Endothelial cell of umbilical vein (primary cell): Measurements from ENCODE around the gene ADIG. TPM values are rescaled to one million over a fixed set of nuclear protein-coding genes. Genes with fewer than 3 reads are reported as not detected.

ENCODE experiments used
- Bru-seq: library from RNA; stranded (reverse); fragments of 400-500 nt; gene quantifications from one replicate; lab custom pipeline; 2021; lab: Mats Ljungman, UMichigan
- BruChase-seq, 2 experiments: library from RNA; stranded (reverse); fragments of 400-500 nt; gene quantifications; one replicate each; lab custom pipeline; 2021; lab: Mats Ljungman, UMichigan
- BruUV-seq: library from RNA; stranded (reverse); fragments of 400-500 nt; replicated peaks from 2 replicates; lab custom pipeline; 2021; lab: Mats Ljungman, UMichigan
- CTCF ChIA-PET: fragments of 300-600, 350-600 bp; sonication (Branson Sonifier 250); formaldehyde crosslinking; loops from one replicate; lab custom pipeline; 2021; ENCODE audit warnings: antibody characterized with exemption, inconsistent platforms; lab: Charles Lee
- POLR2A ChIA-PET: fragments of 300-600, 350-600 bp; sonication (Branson Sonifier 250); formaldehyde crosslinking; loops from one replicate; lab custom pipeline; 2021; ENCODE audit warnings: antibody characterized with exemption, inconsistent platforms; lab: Charles Lee
- DNase-seq: peaks from one replicate; pipeline ENCODE4 v3.0.0-alpha.2; 2011; ENCODE audit warnings: low read depth, low spot score
- FAIRE-seq: peaks from 2 replicates; lab custom pipeline; 2011; peaks lifted over from hg19 to GRCh38; lab: Jason Lieb, UNC
- H2AFZ ChIP-seq: 2 replicates; pipeline ENCODE4 v1.6.0; 2012; ENCODE audit warnings: low read depth, low read length, control low read depth, inconsistent platforms
- H3K27ac ChIP-seq: 2 replicates; pipeline ENCODE4 v1.5.1; 2011; ENCODE audit warnings: low read depth, mild to moderate bottlenecking, control low read depth, low read length, moderate library complexity; ENCODE audit not compliant: insufficient read depth
- H3K27me3 ChIP-seq, 2 experiments: 2 replicates each; pipeline versions ENCODE4 v1.6.0 to v1.6.1; 2011; ENCODE audit warnings: low read length in 2 of 2, mixed read lengths in 1 of 2; ENCODE audit not compliant: control insufficient read depth in 2 of 2, insufficient read depth in 2 of 2
- H3K36me3 ChIP-seq, 2 experiments: 2 replicates in 1 of 2; 3 replicates in 1 of 2; pipeline ENCODE4 v1.5.1; 2011; ENCODE audit warnings: low read length in 2 of 2, mild to moderate bottlenecking in 1 of 2, moderate library complexity in 1 of 2; ENCODE audit not compliant: control insufficient read depth in 2 of 2, insufficient read depth in 2 of 2; ENCODE audit errors: extremely low read depth in 1 of 2
- H3K4me1 ChIP-seq: 3 replicates; pipeline ENCODE4 v1.5.1; 2011; ENCODE audit warnings: mild to moderate bottlenecking, low read length; ENCODE audit not compliant: control insufficient read depth, insufficient read depth; ENCODE audit errors: extremely low read depth
- H3K4me2 ChIP-seq: 2 replicates; pipeline ENCODE4 v1.6.1; 2011; ENCODE audit warnings: low read length, control low read depth, mixed read lengths; ENCODE audit not compliant: insufficient read depth
- H3K4me3 ChIP-seq, 3 experiments: fragments of 200-600 bp in 1 of 3; sonication (generic), shearing (Covaris generic) in 1 of 3; replicated peaks in 1 of 3; 2 replicates each; pipeline ENCODE4 v1.5.1; 2011 to 2016; ENCODE audit warnings: control low read depth in 3 of 3, low read length in 3 of 3, mild to moderate bottlenecking in 2 of 3, inconsistent platforms in 1 of 3, low read depth in 1 of 3, moderate library complexity in 1 of 3; ENCODE audit not compliant: insufficient read depth in 1 of 3
- H3K79me2 ChIP-seq: 2 replicates; pipeline ENCODE4 v1.6.0; 2012; ENCODE audit warnings: low read length, inconsistent platforms; ENCODE audit not compliant: control insufficient read depth, insufficient read depth
- H3K9ac ChIP-seq: replicated peaks from 2 replicates; pipeline ENCODE3; 2011; ENCODE audit warnings: low read length, control low read depth; ENCODE audit not compliant: insufficient read depth; ENCODE audit errors: extremely low read depth
- H3K9me1 ChIP-seq: replicated peaks from 3 replicates; pipeline ENCODE4 v1.6.0; 2011; ENCODE audit warnings: mild to moderate bottlenecking, low read length; ENCODE audit not compliant: control insufficient read depth, insufficient read depth; ENCODE audit errors: extremely low read depth
- H3K9me3 ChIP-seq: replicated peaks from 2 replicates; pipeline ENCODE4 v1.5.1; 2012; ENCODE audit warnings: low read length, inconsistent platforms; ENCODE audit not compliant: control insufficient read depth, insufficient read depth
- H4K20me1 ChIP-seq: replicated peaks from 2 replicates; pipeline ENCODE3; 2011; ENCODE audit warnings: mild to moderate bottlenecking, low read length; ENCODE audit not compliant: control insufficient read depth, insufficient read depth; ENCODE audit errors: extremely low read depth
- EZH2 ChIP-seq: IDR thresholded peaks from 2 replicates; pipeline ENCODE4 v1.6.1; 2012; ENCODE audit warnings: borderline replicate concordance, low read depth, mild to moderate bottlenecking, moderate library complexity, low read length, inconsistent platforms; ENCODE audit not compliant: severe bottlenecking
- FOS ChIP-seq: IDR thresholded peaks from 2 replicates; pipeline ENCODE4 v1.6.1; 2011; ENCODE audit warnings: mild to moderate bottlenecking, low read length, moderate library complexity, borderline replicate concordance; ENCODE audit not compliant: insufficient read depth
- GATA2 ChIP-seq: IDR thresholded peaks from 2 replicates; pipeline ENCODE4 v1.7.0; 2011; ENCODE audit warnings: low read depth, mild to moderate bottlenecking, moderate library complexity, mixed read lengths, low read length; ENCODE audit not compliant: insufficient read length, insufficient read depth
- JUN ChIP-seq: IDR thresholded peaks from 2 replicates; pipeline ENCODE4 v1.6.1; 2011; ENCODE audit warnings: borderline replicate concordance, low read depth; ENCODE audit not compliant: insufficient read length, insufficient read depth
- MYC ChIP-seq: IDR thresholded peaks from one replicate; pipeline ENCODE4 v1.6.1; 2011; ENCODE audit warnings: mild to moderate bottlenecking, low read depth, low read length
- POLR2A ChIP-seq: IDR thresholded peaks from 2 replicates; pipeline ENCODE4 v1.6.1; 2012; ENCODE audit warnings: low read depth, mild to moderate bottlenecking, control low read depth, low read length
- POLR2AphosphoS5 ChIP-seq: IDR thresholded peaks from 2 replicates; pipeline ENCODE4 v1.6.1; 2012; ENCODE audit warnings: low read depth, mild to moderate bottlenecking, control low read depth, low read length, moderate library complexity; ENCODE audit not compliant: insufficient read depth
- dilution Hi-C: fragments of 300-500 bp; cut with MboI; formaldehyde crosslinking; loops from one replicate; pipeline ENCODE4 v1.15.0; 2019; ENCODE audit warnings: low sequenced_read_pairs; ENCODE audit not compliant: extremely low pct_ligation_motif_present
- intact Hi-C: fragments of 100-400 bp; cut with micrococcal nuclease; formaldehyde crosslinking; loops from one replicate; pipeline ENCODE4 v1.10.0; 2022
- long read RNA-seq: library from polyadenylated mRNA; stranded (forward); transcript quantifications from one replicate; pipeline ENCODE4 v2.0.0, GENCODE V29; 2021
- polyA minus RNA-seq, 3 experiments: library from RNA; depleted of rRNA, polyadenylated mRNA; stranded (reverse); fragments of >200 nt; gene quantifications; 1 replicate in 1 of 3; 2 replicates in 2 of 3; pipeline ENCODE4 v1.2.3, GENCODE V29; 2011
- polyA plus RNA-seq, 4 experiments: library from polyadenylated mRNA; depleted of rRNA in 3 of 4; stranded (reverse) in 3 of 4; unstranded in 1 of 4; fragments of >200 nt; gene quantifications; 2 replicates each; pipeline versions ENCODE4 v1.2.1 to v1.2.3, GENCODE V29; 2011 to 2012; ENCODE audit warnings: missing spikeins in 1 of 4
- total RNA-seq: library from RNA; stranded (reverse); gene quantifications from 2 replicates; pipeline ENCODE4 v1.2.3, GENCODE V29; 2021
- TF ChIP-seq, protein P1 (sequence below): IDR thresholded peaks from 2 replicates; pipeline ENCODE4 v1.6.1; 2011; ENCODE audit not compliant: insufficient read depth, insufficient read length
- TF ChIP-seq, protein P2 (sequence below), 2 donors: IDR thresholded peaks; 1 replicate in 1 of 2; 2 replicates in 1 of 2; pipeline ENCODE4 v1.5.1; 2011; ENCODE audit warnings: low read length in 2 of 2, mild to moderate bottlenecking in 2 of 2, moderate library complexity in 2 of 2, control low read depth in 1 of 2, inconsistent platforms in 1 of 2, low read depth in 1 of 2; ENCODE audit not compliant: insufficient read depth in 1 of 2; ENCODE audit errors: extremely low read depth in 1 of 2

The ADIG gene
- total RNA-seq (not detected in 2 replicates), polyA plus RNA-seq (not detected in 2 replicates), polyA minus RNA-seq (not detected in 2 replicates), Bru-seq, nascent RNA (percentile 31 among the genes with signal in this experiment), BruChase-seq, experiment 1, labeled RNA remaining after a 6-hour chase (percentile 30 among the genes with signal in this experiment), BruChase-seq, experiment 2, labeled RNA remaining after a 2-hour chase (percentile 34 among the genes with signal in this experiment)
- polyA plus RNA-seq (2011; cell fraction: cytosol; rRNA removed): not detected in 2 replicates
- polyA plus RNA-seq (2011; cell fraction: nucleus; rRNA removed): not detected in 2 replicates
- polyA plus RNA-seq (2012): not detected in 2 replicates
- not detected for polyA minus RNA-seq (2011; cell fraction: cytosol; rRNA and poly(A)+ RNA removed)
- polyA minus RNA-seq (2011; cell fraction: nucleus; rRNA and poly(A)+ RNA removed): not detected in 2 replicates
- long read RNA-seq: 0 reads

DNA sequence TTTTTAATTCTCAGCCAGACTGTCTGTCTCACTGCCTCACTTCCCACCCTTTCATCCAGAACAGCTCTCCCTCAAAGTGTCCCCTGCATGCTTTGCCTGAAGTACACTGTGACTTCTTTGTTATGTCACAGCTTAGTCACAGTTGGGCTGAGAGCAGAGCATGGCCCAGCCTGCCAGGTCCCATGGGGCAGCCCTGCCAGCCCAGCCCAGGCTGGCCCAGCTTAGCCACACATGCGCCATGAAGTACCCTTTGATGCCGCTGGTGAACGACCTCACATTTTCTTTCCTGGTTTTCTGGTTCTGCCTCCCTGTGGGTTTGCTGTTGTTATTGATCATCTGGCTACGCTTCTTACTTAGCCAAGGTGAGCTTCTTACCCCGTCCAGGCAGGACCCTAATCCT, at the start of gene ADIG:
Gene ADIG (plus strand): TSS at position 185 of the 400 bp plus-strand sequence. CDS start 54 bp downstream, at position 239.
- dilution Hi-C loops: no loop called here
- Histone ChIP-seq H3K36me3 (peaks cover 0 to under 1% of the 10 kb centered on the region in 2 experiments), H2AFZ (no peak within 1 kb of the TSS), H3K4me2 (no peak within 1 kb of the TSS), H3K4me3 (no peak within 1 kb of the TSS), H3K9me1 (no peaks in the 10 kb centered on the region), H3K79me2 (no peaks in the 10 kb centered on the region), H4K20me1 (no peaks in the 10 kb centered on the region), H3K9me3 (no peaks in the 10 kb centered on the region), H3K27ac (no peak within 1 kb of the TSS), H3K4me1 (no peaks in the 10 kb centered on the region), H3K27me3 (peaks cover 0 to 6% of the 10 kb centered on the region in 2 experiments), H3K9ac (no peak within 1 kb of the TSS)
- BruUV-seq: no TSS peak
- POLR2A ChIA-PET: no interaction called here
- DNase-seq: no peak
- CTCF ChIA-PET: interaction anchor here (1.4 to 1.6 kb wide), 2 partner anchors 9 to 15 kb away, joined by 4 read pairs; no protein-coding TSS in a partner anchor
- peak; percentile 15 for FAIRE-seq
- TF ChIP-seq EZH2 (no peak), POLR2AphosphoS5 (no peak), GATA2 (no peak), FOS (no peak), MYC (no peak), JUN (no peak), POLR2A (no peak)
- TF ChIP-seq, protein P1, sequence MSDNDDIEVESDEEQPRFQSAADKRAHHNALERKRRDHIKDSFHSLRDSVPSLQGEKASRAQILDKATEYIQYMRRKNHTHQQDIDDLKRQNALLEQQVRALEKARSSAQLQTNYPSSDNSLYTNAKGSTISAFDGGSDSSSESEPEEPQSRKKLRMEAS: no peak
- TF ChIP-seq, protein P2, sequence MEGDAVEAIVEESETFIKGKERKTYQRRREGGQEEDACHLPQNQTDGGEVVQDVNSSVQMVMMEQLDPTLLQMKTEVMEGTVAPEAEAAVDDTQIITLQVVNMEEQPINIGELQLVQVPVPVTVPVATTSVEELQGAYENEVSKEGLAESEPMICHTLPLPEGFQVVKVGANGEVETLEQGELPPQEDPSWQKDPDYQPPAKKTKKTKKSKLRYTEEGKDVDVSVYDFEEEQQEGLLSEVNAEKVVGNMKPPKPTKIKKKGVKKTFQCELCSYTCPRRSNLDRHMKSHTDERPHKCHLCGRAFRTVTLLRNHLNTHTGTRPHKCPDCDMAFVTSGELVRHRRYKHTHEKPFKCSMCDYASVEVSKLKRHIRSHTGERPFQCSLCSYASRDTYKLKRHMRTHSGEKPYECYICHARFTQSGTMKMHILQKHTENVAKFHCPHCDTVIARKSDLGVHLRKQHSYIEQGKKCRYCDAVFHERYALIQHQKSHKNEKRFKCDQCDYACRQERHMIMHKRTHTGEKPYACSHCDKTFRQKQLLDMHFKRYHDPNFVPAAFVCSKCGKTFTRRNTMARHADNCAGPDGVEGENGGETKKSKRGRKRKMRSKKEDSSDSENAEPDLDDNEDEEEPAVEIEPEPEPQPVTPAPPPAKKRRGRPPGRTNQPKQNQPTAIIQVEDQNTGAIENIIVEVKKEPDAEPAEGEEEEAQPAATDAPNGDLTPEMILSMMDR (IDR thresholded peaks at IDR 0.05; ENCODE audit: extremely low read depth in 1 of 2, insufficient read depth in 1 of 2, low read depth in 1 of 2, low read length in 2 of 2): no peak
- intact Hi-C loops: no loop called here
